Neural progenitor cell (in vitro differentiated cells): ENCODE measurements around the gene LCP1. TPM values are rescaled to one million over a fixed set of nuclear protein-coding genes. Genes with fewer than 3 reads are reported as not detected.

ENCODE experiments used
- DNase-seq: peaks from one replicate; pipeline ENCODE4 v3.0.0-alpha.2; 2016; ENCODE audit warnings: low spot score
- H2AFZ ChIP-seq: fragments of 200-600 bp; sonication (generic); replicated peaks from 2 replicates; pipeline ENCODE4 v1.6.1; 2016; ENCODE audit warnings: antibody characterized with exemption
- H3F3A ChIP-seq: fragments of 200-600 bp; sonication (generic); 2 replicates; pipeline ENCODE4 v1.6.1; 2016; ENCODE audit warnings: antibody characterized with exemption, low read depth
- H3K27ac ChIP-seq: fragments of 200-600 bp; sonication (generic); 2 replicates; pipeline ENCODE4 v1.5.1; 2016; ENCODE audit warnings: mild to moderate bottlenecking
- H3K27me3 ChIP-seq: fragments of 200-600 bp; sonication (generic); 2 replicates; pipeline ENCODE4 v1.6.1; 2016; ENCODE audit warnings: mild to moderate bottlenecking, moderate library complexity
- H3K36me3 ChIP-seq: fragments of 200-600 bp; sonication (generic); 2 replicates; pipeline ENCODE4 v1.5.1; 2016
- H3K4me1 ChIP-seq: fragments of 200-600 bp; sonication (generic); 2 replicates; pipeline ENCODE4 v1.6.1; 2016; ENCODE audit warnings: mixed run types
- H3K4me2 ChIP-seq: fragments of 200-600 bp; sonication (generic); 2 replicates; pipeline ENCODE4 v1.6.1; 2016
- H3K4me3 ChIP-seq: fragments of 200-600 bp; sonication (generic); 2 replicates; pipeline ENCODE4 v1.5.1; 2016
- H3K79me2 ChIP-seq: fragments of 200-600 bp; sonication (generic); 2 replicates; pipeline ENCODE4 v1.6.1; 2016; ENCODE audit warnings: low read depth
- H3K9ac ChIP-seq: fragments of 200-600 bp; sonication (generic); 2 replicates; pipeline ENCODE4 v1.6.1; 2016
- H3K9me3 ChIP-seq: fragments of 200-600 bp; sonication (generic); 2 replicates; pipeline ENCODE4 v1.5.1; 2016; ENCODE audit warnings: low read depth
- H4K20me1 ChIP-seq: fragments of 200-600 bp; sonication (generic); 2 replicates; pipeline ENCODE4 v1.6.1; 2016; ENCODE audit warnings: low read depth
- H3K27ac Mint-ChIP-seq: 3 replicates; pipeline ENCODE4 v1.8.0; 2021; ENCODE audit warnings: mixed read lengths
- H3K27me3 Mint-ChIP-seq: 2 replicates; pipeline ENCODE4 v1.8.0; 2022; ENCODE audit warnings: low read depth, mild to moderate bottlenecking, inconsistent platforms, moderate library complexity, mixed read lengths; ENCODE audit not compliant: insufficient read depth
- H3K36me3 Mint-ChIP-seq: 3 replicates; pipeline ENCODE4 v1.8.0; 2021; ENCODE audit warnings: mixed read lengths
- H3K4me1 Mint-ChIP-seq: 3 replicates; pipeline ENCODE4 v1.8.0; 2021; ENCODE audit warnings: mixed read lengths
- H3K4me3 Mint-ChIP-seq: 3 replicates; pipeline ENCODE4 v1.8.0; 2021; ENCODE audit warnings: mild to moderate bottlenecking, moderate library complexity, mixed read lengths
- H3K9me3 Mint-ChIP-seq: 3 replicates; pipeline ENCODE4 v1.8.0; 2020; ENCODE audit warnings: mixed read lengths
- EZH2 ChIP-seq: fragments of 200-600 bp; sonication (generic); IDR thresholded peaks from 2 replicates; pipeline ENCODE4 v1.6.1; 2017; ENCODE audit warnings: antibody characterized with exemption, mild to moderate bottlenecking, moderate library complexity
- EZH2phosphoT487 ChIP-seq: fragments of 200-600 bp; sonication (generic); IDR thresholded peaks from 2 replicates; pipeline ENCODE4 v1.6.1; 2017; ENCODE audit warnings: antibody characterized with exemption
- total RNA-seq: library from RNA; depleted of rRNA; stranded (reverse); fragments of >200 nt; gene quantifications from 2 replicates; pipeline ENCODE4 v1.2.3, GENCODE V29; 2015; ENCODE audit warnings: low replicate concordance
- TF ChIP-seq, protein P1 (sequence below): fragments of 200-600 bp; sonication (generic); IDR thresholded peaks from 2 replicates; pipeline ENCODE4 v1.5.1; 2017; ENCODE audit warnings: antibody characterized with exemption, mild to moderate bottlenecking

Gene LCP1
- total RNA-seq, 1 donor from 2014 or later: 2.2 TPM

GRCh38 chr13:46182491-46182877 is 507 bp upstream of the LCP1 start:
- Histone ChIP-seq H4K20me1 (no peaks in the 10 kb centered on the region), H3K79me2 (no peaks in the 10 kb centered on the region), H3K36me3 (no peaks in the 10 kb centered on the region), H3K27me3 (no peaks in the 10 kb centered on the region), H3K4me1 (no peaks in the 10 kb centered on the region), H3F3A (no peaks in the 10 kb centered on the region), H3K9me3 (no peaks in the 10 kb centered on the region), H3K27ac (no peak overlapping the region), H3K9ac (no peak overlapping the region), H3K4me2 (no peak overlapping the region), H2AFZ (peak overlapping the region; percentile 4), H3K4me3 (no peak overlapping the region)
- no peaks in the 10 kb centered on the region for H3K36me3 Mint-ChIP-seq
- H3K4me1 Mint-ChIP-seq: no peaks in the 10 kb centered on the region
- H3K9me3 Mint-ChIP-seq: no peaks in the 10 kb centered on the region
- peaks cover 6% of the 10 kb centered on the region for H3K27me3 Mint-ChIP-seq
- no peak overlapping the region for H3K27ac Mint-ChIP-seq
- DNase-seq: no peak
- TF ChIP-seq EZH2phosphoT487 (no peak), EZH2 (no peak)
- TF ChIP-seq, protein P1, sequence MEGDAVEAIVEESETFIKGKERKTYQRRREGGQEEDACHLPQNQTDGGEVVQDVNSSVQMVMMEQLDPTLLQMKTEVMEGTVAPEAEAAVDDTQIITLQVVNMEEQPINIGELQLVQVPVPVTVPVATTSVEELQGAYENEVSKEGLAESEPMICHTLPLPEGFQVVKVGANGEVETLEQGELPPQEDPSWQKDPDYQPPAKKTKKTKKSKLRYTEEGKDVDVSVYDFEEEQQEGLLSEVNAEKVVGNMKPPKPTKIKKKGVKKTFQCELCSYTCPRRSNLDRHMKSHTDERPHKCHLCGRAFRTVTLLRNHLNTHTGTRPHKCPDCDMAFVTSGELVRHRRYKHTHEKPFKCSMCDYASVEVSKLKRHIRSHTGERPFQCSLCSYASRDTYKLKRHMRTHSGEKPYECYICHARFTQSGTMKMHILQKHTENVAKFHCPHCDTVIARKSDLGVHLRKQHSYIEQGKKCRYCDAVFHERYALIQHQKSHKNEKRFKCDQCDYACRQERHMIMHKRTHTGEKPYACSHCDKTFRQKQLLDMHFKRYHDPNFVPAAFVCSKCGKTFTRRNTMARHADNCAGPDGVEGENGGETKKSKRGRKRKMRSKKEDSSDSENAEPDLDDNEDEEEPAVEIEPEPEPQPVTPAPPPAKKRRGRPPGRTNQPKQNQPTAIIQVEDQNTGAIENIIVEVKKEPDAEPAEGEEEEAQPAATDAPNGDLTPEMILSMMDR: no peak
- H3K4me3 Mint-ChIP-seq: no peak overlapping the region

DNA sequence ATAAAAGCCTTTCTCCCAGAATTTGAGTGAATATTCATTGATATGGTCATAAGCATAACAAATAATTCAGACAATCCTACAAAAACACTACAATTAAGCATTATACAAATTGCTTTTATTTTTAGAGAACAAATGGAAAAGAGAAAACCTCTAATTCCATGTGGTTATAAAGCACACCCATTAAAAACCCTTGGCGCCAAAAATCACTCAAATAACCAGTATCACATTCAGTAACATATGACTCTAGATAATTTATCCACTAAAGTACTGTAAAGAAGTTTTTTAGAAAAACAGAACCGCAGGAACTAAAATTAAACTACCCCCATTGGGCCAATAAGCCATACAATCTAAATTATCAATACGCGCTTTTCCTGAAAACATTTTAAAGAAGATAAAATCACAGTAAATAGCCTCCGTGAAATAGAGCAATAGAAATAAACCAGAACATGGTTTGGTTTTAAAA is 569 bp downstream of the LCP1 start:
- TF ChIP-seq EZH2 (no peak), EZH2phosphoT487 (no peak)
- TF ChIP-seq, protein P1: no peak
- Histone ChIP-seq H3K4me2 (no peak overlapping the region), H3K36me3 (no peaks in the 10 kb centered on the region), H2AFZ (no peak overlapping the region), H3K4me3 (no peak overlapping the region), H3K27ac (no peak overlapping the region), H3K9me3 (no peaks in the 10 kb centered on the region), H3K4me1 (no peaks in the 10 kb centered on the region), H3K9ac (no peak overlapping the region), H3K79me2 (no peaks in the 10 kb centered on the region), H3F3A (no peaks in the 10 kb centered on the region), H3K27me3 (no peaks in the 10 kb centered on the region), H4K20me1 (no peaks in the 10 kb centered on the region)
- no peak for DNase-seq
- no peak overlapping the region for H3K4me3 Mint-ChIP-seq
- no peaks in the 10 kb centered on the region for H3K36me3 Mint-ChIP-seq
- no peaks in the 10 kb centered on the region for H3K9me3 Mint-ChIP-seq
- H3K27me3 Mint-ChIP-seq: peaks cover 6% of the 10 kb centered on the region
- H3K27ac Mint-ChIP-seq: no peak overlapping the region
- H3K4me1 Mint-ChIP-seq: no peaks in the 10 kb centered on the region

GRCh38 chr13:46179969-46180763 is 1.8 kb downstream of the LCP1 start:
- no peak overlapping the region for H3K27ac ChIP-seq
- H3K27me3 Mint-ChIP-seq: peaks cover 3% of the 10 kb centered on the region
- H3F3A ChIP-seq: no peaks in the 10 kb centered on the region
- no peaks in the 10 kb centered on the region for H3K79me2 ChIP-seq
- no peak overlapping the region for H3K4me2 ChIP-seq
- no peaks in the 10 kb centered on the region for H3K9me3 ChIP-seq
- H3K4me3 Mint-ChIP-seq: no peak overlapping the region
- no peaks in the 10 kb centered on the region for H3K36me3 Mint-ChIP-seq
- H3K27me3 ChIP-seq: no peaks in the 10 kb centered on the region
- TF ChIP-seq, protein P1: no peak
- no peak for TF ChIP-seq EZH2phosphoT487
- TF ChIP-seq EZH2: no peak
- H3K4me3 ChIP-seq: no peak overlapping the region
- no peak overlapping the region for H3K9ac ChIP-seq
- H3K36me3 ChIP-seq: no peaks in the 10 kb centered on the region
- no peaks in the 10 kb centered on the region for H4K20me1 ChIP-seq
- no peaks in the 10 kb centered on the region for H3K4me1 ChIP-seq
- no peak overlapping the region for H3K27ac Mint-ChIP-seq
- no peak for DNase-seq
- H2AFZ ChIP-seq: no peak overlapping the region
- no peaks in the 10 kb centered on the region for H3K9me3 Mint-ChIP-seq
- no peaks in the 10 kb centered on the region for H3K4me1 Mint-ChIP-seq
